OCI-LY3 (cell line): ENCODE results near the gene RASD1.

Experiments used
- H2AFZ ChIP-seq: fragments of 200-600, 300-600 bp; shearing (Covaris generic); 2 replicates; pipeline ENCODE4 v1.6.0; 2014; ENCODE audit warnings: antibody characterized with exemption, low read depth, low read length
- H3K27ac ChIP-seq: fragments of 200-600, 300-600 bp; sonication (generic); 2 replicates; pipeline ENCODE4 v1.5.1; 2014; ENCODE audit warnings: mild to moderate bottlenecking, low read length, moderate library complexity, mixed read lengths
- H3K27me3 ChIP-seq: fragments of 200-600, 300-600 bp; sonication (generic); 2 replicates; pipeline ENCODE4 v1.6.1; 2014; ENCODE audit warnings: low read depth, low read length, mixed read lengths
- H3K36me3 ChIP-seq: fragments of 200-600, 300-600 bp; sonication (generic); replicated peaks from 2 replicates; pipeline ENCODE3; 2014; ENCODE audit warnings: low read depth, low read length, mixed read lengths
- H3K4me1 ChIP-seq: fragments of 300-600, 200-600 bp; sonication (generic); 2 replicates; pipeline ENCODE4 v1.6.1; 2014; ENCODE audit warnings: low read length, mixed read lengths
- H3K4me2 ChIP-seq: fragments of 200-600, 300-600 bp; sonication (generic); 2 replicates; pipeline ENCODE4 v1.6.1; 2014; ENCODE audit warnings: low read length, mixed read lengths
- H3K4me3 ChIP-seq: fragments of 300-600, 200-600 bp; sonication (generic); 2 replicates; pipeline ENCODE4 v1.5.1; 2014; ENCODE audit warnings: antibody characterized with exemption, mild to moderate bottlenecking, low read length, moderate library complexity
- H3K79me2 ChIP-seq: fragments of 300-600, 200-600 bp; shearing (Covaris generic); 2 replicates; pipeline ENCODE4 v1.6.1; 2014; ENCODE audit warnings: mild to moderate bottlenecking, low read length, mixed read lengths
- H3K9ac ChIP-seq: fragments of 300-600, 200-600 bp; shearing (Covaris generic); 2 replicates; pipeline ENCODE4 v1.6.0; 2014; ENCODE audit warnings: mild to moderate bottlenecking, low read length, moderate library complexity
- H3K9me3 ChIP-seq: fragments of 200-600, 300-600 bp; shearing (Covaris generic); 2 replicates; pipeline ENCODE4 v1.6.1; 2014; ENCODE audit warnings: low read length, mixed read lengths; ENCODE audit not compliant: insufficient read depth
- H4K20me1 ChIP-seq: fragments of 200-600, 300-600 bp; sonication (generic); 2 replicates; pipeline ENCODE4 v1.6.1; 2016; ENCODE audit warnings: low read length, mixed read lengths; ENCODE audit not compliant: insufficient read depth
- CTCF ChIP-seq: fragments of 200-600, 300-600 bp; sonication (generic); IDR thresholded peaks from 2 replicates; pipeline ENCODE4 v1.5.1; 2014; ENCODE audit warnings: antibody characterized with exemption, low read length, low read depth
- EZH2phosphoT487 ChIP-seq: fragments of 200-600 bp; shearing (Covaris generic); IDR thresholded peaks from 2 replicates; pipeline ENCODE4 v1.6.1; 2018; ENCODE audit warnings: antibody characterized with exemption, mixed run types, low read depth

RASD1 gene

GRCh38 chr17:17528696-17529652, 32.8 kb upstream of the RASD1 start:
- Histone ChIP-seq H3K36me3 (no peaks in the 10 kb centered on the region), H3K4me2 (no peak overlapping the region), H3K27me3 (no peaks in the 10 kb centered on the region), H2AFZ (no peak overlapping the region), H4K20me1 (no peaks in the 10 kb centered on the region), H3K79me2 (no peaks in the 10 kb centered on the region), H3K4me1 (no peaks in the 10 kb centered on the region), H3K9me3 (no peaks in the 10 kb centered on the region), H3K9ac (no peak overlapping the region), H3K27ac (no peak overlapping the region), H3K4me3 (no peak overlapping the region)
- no peak for TF ChIP-seq CTCF
- no peak for TF ChIP-seq EZH2phosphoT487

- H3K79me2 ChIP-seq: no peaks in the 10 kb centered on the region
- no peak overlapping the region for H2AFZ ChIP-seq
- no peaks in the 10 kb centered on the region for H3K27me3 ChIP-seq
- no peak overlapping the region for H3K27ac ChIP-seq
- no peaks in the 10 kb centered on the region for H4K20me1 ChIP-seq
- H3K4me2 ChIP-seq: no peak overlapping the region
- H3K36me3 ChIP-seq: no peaks in the 10 kb centered on the region
- H3K4me1 ChIP-seq: no peaks in the 10 kb centered on the region
- no peak overlapping the region for H3K4me3 ChIP-seq
- no peak for TF ChIP-seq CTCF
- no peak for TF ChIP-seq EZH2phosphoT487
- no peak overlapping the region for H3K9ac ChIP-seq
- no peaks in the 10 kb centered on the region for H3K9me3 ChIP-seq
These were observed 31.8 kb upstream of the RASD1 start for GRCh38 chr17:17527956-17528500.

GRCh38 chr17:17527534-17527933, 31.3 kb upstream of the RASD1 start:
- Histone ChIP-seq H3K36me3 (no peaks in the 10 kb centered on the region), H3K27ac (no peak overlapping the region), H3K9me3 (no peaks in the 10 kb centered on the region), H3K4me3 (no peak overlapping the region), H3K4me2 (no peak overlapping the region), H4K20me1 (no peaks in the 10 kb centered on the region), H3K79me2 (no peaks in the 10 kb centered on the region), H3K4me1 (no peaks in the 10 kb centered on the region), H2AFZ (no peak overlapping the region), H3K9ac (no peak overlapping the region), H3K27me3 (no peaks in the 10 kb centered on the region)
- TF ChIP-seq CTCF (no peak), EZH2phosphoT487 (no peak)

GRCh38 chr17:17526369-17526768, 30.2 kb upstream of the RASD1 start:
- Histone ChIP-seq H3K79me2 (no peaks in the 10 kb centered on the region), H2AFZ (no peak overlapping the region), H3K9me3 (no peaks in the 10 kb centered on the region), H3K4me1 (no peaks in the 10 kb centered on the region), H3K4me2 (no peak overlapping the region), H4K20me1 (no peaks in the 10 kb centered on the region), H3K4me3 (no peak overlapping the region), H3K9ac (no peak overlapping the region), H3K27ac (no peak overlapping the region), H3K36me3 (no peaks in the 10 kb centered on the region), H3K27me3 (no peaks in the 10 kb centered on the region)
- TF ChIP-seq EZH2phosphoT487: no peak
- TF ChIP-seq CTCF: no peak
